GM12874 (cell line): ENCODE data around the gene CDH6.

ENCODE experiments used
- CTCF ChIP-seq: IDR thresholded peaks from 2 replicates; pipeline ENCODE4 v1.5.1; 2011; ENCODE audit warnings: low read depth, mild to moderate bottlenecking, control low read depth, low read length, moderate library complexity; ENCODE audit not compliant: insufficient read depth

CDH6 gene

GRCh38 chr5:31193591-31194467 is at the start of gene CDH6:
Gene CDH6, plus strand, starts transcription at chr5:31193686. Its CDS starts 73,788 bp downstream, at chr5:31267474.
- no peak for TF ChIP-seq CTCF

- TF ChIP-seq CTCF: no peak
These were observed 49.1 kb upstream of the CDH6 start for GRCh38 chr5:31144364-31144763.

- no peak for TF ChIP-seq CTCF
These were observed 44.5 kb upstream of the CDH6 start for GRCh38 chr5:31148959-31149475.

GRCh38 chr5:31153521-31153920 is 40.0 kb upstream of the CDH6 start:
- TF ChIP-seq CTCF: no peak

- no peak for TF ChIP-seq CTCF
These were observed 36.8 kb upstream of the CDH6 start for GRCh38 chr5:31156631-31157160.

- TF ChIP-seq CTCF: no peak
These were observed 35.8 kb upstream of the CDH6 start for GRCh38 chr5:31157720-31158119.

GRCh38 chr5:31158686-31159085 is 34.8 kb upstream of the CDH6 start:
- TF ChIP-seq CTCF: no peak
